ENCODE results near the gene CISH. TPM values are rescaled to one million over a fixed set of nuclear protein-coding genes. Genes with fewer than 3 reads are reported as not detected.

Gene CISH
- total and polyA plus RNA-seq, 2 of the 4 experiments (the other 2 are of a cell fraction), result 0.90 to 4.0 TPM

DNA sequence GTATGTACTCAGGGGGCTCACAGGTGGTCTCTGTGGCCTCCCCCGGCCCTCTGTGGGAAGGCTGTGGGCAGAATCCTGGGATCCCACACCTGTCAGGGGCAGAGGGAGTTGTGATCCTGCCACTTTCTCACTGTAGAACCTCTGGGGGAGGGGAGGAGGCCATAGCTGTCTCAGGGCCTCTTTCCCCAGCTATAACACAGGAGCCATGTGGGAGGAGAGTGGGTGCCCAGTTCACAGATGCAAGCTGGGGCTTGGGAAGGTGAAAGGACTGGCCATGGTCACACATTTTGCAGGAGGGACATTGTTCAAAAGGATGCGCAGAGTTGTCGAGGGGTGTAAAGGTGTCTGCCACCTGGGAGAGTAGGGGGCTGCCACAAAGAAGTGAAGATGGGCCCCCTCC, 17.0 kb upstream of the CISH start:
- Histone ChIP-seq H3K18ac (ENCODE audit: low read depth, low read length) (no peak overlapping the region), H3K4ac (ENCODE audit: low read depth, low read length) (no peak overlapping the region), H2AFZ (replicated peaks; ENCODE audit: low read length, poor library complexity) (no peak overlapping the region), H3K4me3 (ENCODE audit: insufficient read depth, low read depth, low read length) (no peak overlapping the region), H3K4me1 (ENCODE audit: control insufficient read depth, insufficient read depth, low read length) (peaks cover 6% of the 10 kb centered on the region), H2BK120ac (ENCODE audit: low read depth, low read length) (no peak overlapping the region), H3K4me2 (ENCODE audit: low read depth, low read length) (no peak overlapping the region), H4K91ac (ENCODE audit: insufficient read depth, low read depth, low read length) (no peak overlapping the region), H3K14ac (replicated peaks; ENCODE audit: low read depth, low read length) (no peak overlapping the region), H3K27ac (ENCODE audit: insufficient read depth, low read length) (no peak overlapping the region), H4K5ac (ENCODE audit: low read depth, low read length) (no peak overlapping the region), H2AK9ac (replicated peaks; ENCODE audit: low read depth, low read length, poor library complexity) (no peak overlapping the region), H2BK15ac (ENCODE audit: low read depth, low read length) (no peak overlapping the region), H3K23ac (ENCODE audit: low read depth, low read length) (no peak overlapping the region), H3K27me3 (ENCODE audit: control insufficient read depth, insufficient read depth, low read length) (no peaks in the 10 kb centered on the region), H2AK5ac (ENCODE audit: low read depth, low read length) (no peak overlapping the region), H3K56ac (ENCODE audit: extremely low read depth, insufficient read depth, low read length) (no peak overlapping the region), H3K9me3 (ENCODE audit: control insufficient read depth, insufficient read depth, low read length) (no peaks in the 10 kb centered on the region), H3K9ac (ENCODE audit: low read depth, low read length) (no peak overlapping the region), H2BK20ac (ENCODE audit: low read depth, low read length) (no peak overlapping the region), H3K79me1 (ENCODE audit: low read depth in 1 of 2, low read length in 2 of 2) (peaks cover 0 to 14% of the 10 kb centered on the region in 2 experiments; a peak in 2 of 4 replicates), H3K36me3 (ENCODE audit: control insufficient read depth, insufficient read depth, low read length) (no peaks in the 10 kb centered on the region), H4K8ac (ENCODE audit: low read depth in 2 of 2, low read length in 2 of 2) (no peak overlapping the region), H4K20me1 (ENCODE audit: insufficient read depth, low read length) (peaks cover 10% of the 10 kb centered on the region), H2BK5ac (ENCODE audit: low read depth, low read length, poor library complexity, severe bottlenecking) (no peak overlapping the region), H3K9me1 (ENCODE audit: insufficient read depth, low read length) (peaks cover 33% of the 10 kb centered on the region)
- dilution Hi-C loops (cut with HindIII; ENCODE audit: low sequenced_read_pairs, unreplicated experiment), result no loop called here
- BruUV-seq (replicated peaks), result no TSS peak
- DNase-seq, result no peak
- TF ChIP-seq RFX5 (IDR thresholded peaks at IDR 0.05; ENCODE audit: low read depth, low read length) (no peak), CTCF (conservative IDR thresholded peaks at IDR 0.05; ENCODE audit: low read depth, low read length) (no peak), NFE2L2 (IDR thresholded peaks at IDR 0.05; ENCODE audit: low read depth, low read length) (no peak), FOS (IDR thresholded peaks at IDR 0.05; ENCODE audit: low read depth, low read length) (no peak), RCOR1 (IDR thresholded peaks at IDR 0.05; ENCODE audit: insufficient replicate concordance, low read length) (no peak), BHLHE40 (IDR thresholded peaks at IDR 0.05; ENCODE audit: low read depth, low read length) (no peak), POLR2A (IDR thresholded peaks at IDR 0.05; ENCODE audit: low read depth, low read length) (no peak), MAZ (IDR thresholded peaks at IDR 0.05; ENCODE audit: borderline replicate concordance, low read depth, low read length) (no peak)
- TF ChIP-seq, protein P1, sequence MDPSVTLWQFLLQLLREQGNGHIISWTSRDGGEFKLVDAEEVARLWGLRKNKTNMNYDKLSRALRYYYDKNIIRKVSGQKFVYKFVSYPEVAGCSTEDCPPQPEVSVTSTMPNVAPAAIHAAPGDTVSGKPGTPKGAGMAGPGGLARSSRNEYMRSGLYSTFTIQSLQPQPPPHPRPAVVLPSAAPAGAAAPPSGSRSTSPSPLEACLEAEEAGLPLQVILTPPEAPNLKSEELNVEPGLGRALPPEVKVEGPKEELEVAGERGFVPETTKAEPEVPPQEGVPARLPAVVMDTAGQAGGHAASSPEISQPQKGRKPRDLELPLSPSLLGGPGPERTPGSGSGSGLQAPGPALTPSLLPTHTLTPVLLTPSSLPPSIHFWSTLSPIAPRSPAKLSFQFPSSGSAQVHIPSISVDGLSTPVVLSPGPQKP (IDR thresholded peaks at IDR 0.05; ENCODE audit: borderline replicate concordance, low read depth, low read length), result no peak
- in situ Hi-C loops (cut with MboI; ENCODE audit: low sequenced_read_pairs), result no loop called here
- ChIA-PET POLR2A (ENCODE audit: unreplicated experiment) (no interaction called here), CTCF (interaction anchor here (0.8 to 2.1 kb wide), 3 partner anchors 8 to 472 kb away, joined by 3 to 5 read pairs (median 3); no protein-coding TSS in a partner anchor)
- ATAC-seq (ENCODE audit: low read depth), result no peak
- intact Hi-C loops (cut with micrococcal nuclease), result no loop called here
- WGBS, 2 experiments (ENCODE audit: extremely low coverage in 2 of 2, insufficient read length in 1 of 2), result no CpG with 5 or more reads among the region's 3 CpGs
